ENCODE results near the gene AGBL5. TPM values are rescaled to one million over a fixed set of nuclear protein-coding genes. Genes with fewer than 3 reads are reported as not detected.

Gene AGBL5
- total and polyA plus RNA-seq, 9 of the 15 experiments (the other 6 are each of a cell fraction or from before 2014, with no cell fraction given) = 3.3 to 52.7 (median 26.2) TPM

- peak; percentile 91 for TF ChIP-seq ZNF592 (IDR thresholded peaks at IDR 0.05)
- TF ChIP-seq ETV6 (IDR thresholded peaks at IDR 0.05; ENCODE audit: borderline replicate concordance in 1 of 2, low read depth in 2 of 2, low read length in 1 of 2) = no peak
- peak; percentile 83; the same call in 1 of the 2 replicates for TF ChIP-seq ETV6 (CRISPR knock-in tag; IDR thresholded peaks at IDR 0.05; ENCODE audit: borderline replicate concordance)
- TF ChIP-seq E2F1 (CRISPR knock-in tag; IDR thresholded peaks at IDR 0.05) = peak; percentile 62; the same call in 1 of the 2 replicates
- TF ChIP-seq HLTF (IDR thresholded peaks at IDR 0.05) = 0 out of 2 replicates have a peak, but pooled peaks have one; percentile 65
- TF ChIP-seq NONO (IDR thresholded peaks at IDR 0.05; ENCODE audit: low read depth in 2 of 2, low read length in 1 of 2) = peak in 1 of 2 experiments; percentile 22; a peak in 1 of 4 replicates
- peak; percentile 85 for TF ChIP-seq E2F3 (CRISPR knock-in tag; IDR thresholded peaks at IDR 0.05)
- TF ChIP-seq SREBF2 (CRISPR knock-in tag; IDR thresholded peaks at IDR 0.05) = 0 out of 2 replicates have a peak, but pooled peaks have one; percentile 52
- TF ChIP-seq ZNF639 (CRISPR knock-in tag; conservative IDR thresholded peaks at IDR 0.05 in 1 of 2, IDR thresholded peaks at IDR 0.05 in 1 of 2) = peak in 1 of 2 experiments; percentile 84; a peak in 2 of 4 replicates
- TF ChIP-seq SMC3 (conservative IDR thresholded peaks at IDR 0.05; ENCODE audit: insufficient read depth, low read depth, low read length) = no peak
- TF ChIP-seq BRF1 (IDR thresholded peaks at IDR 0.05; ENCODE audit: borderline replicate concordance, extremely low read depth, insufficient read length) = peak; percentile 93
- TF ChIP-seq TFAM (CRISPR knock-in tag; conservative IDR thresholded peaks at IDR 0.05) = no peak
- peak; percentile 77 for TF ChIP-seq ELF1 (tag; IDR thresholded peaks at IDR 0.05)
- TF ChIP-seq HDAC2 (IDR thresholded peaks at IDR 0.05) = peak; percentile 87
- TF ChIP-seq BRD4 (IDR thresholded peaks at IDR 0.05) = peak; percentile 90
- peak; percentile 62 for TF ChIP-seq CHAMP1 (IDR thresholded peaks at IDR 0.05)
- no peak for TF ChIP-seq SMARCE1 (IDR thresholded peaks at IDR 0.05)
Measured at GRCh38 chr2:27050996-27051901, at the start of gene AGBL5 (continued).
